Panc1 (cell line): ENCODE results near the gene SEPTIN11. TPM values are rescaled to one million over a fixed set of nuclear protein-coding genes. Genes with fewer than 3 reads are reported as not detected.

Experiments
- ATAC-seq: fragments of 200-7000 bp; cut with Tn5 transposase; 2 replicates; pipeline ENCODE4 v1.9.1; 2020; ENCODE audit warnings: mild to moderate bottlenecking, moderate library complexity
- BruUV-seq: library from RNA; stranded (reverse); fragments of 400-500 nt; replicated peaks from 2 replicates; lab custom pipeline; 2021; lab: Mats Ljungman, UMichigan
- CTCF ChIA-PET: fragments of 300-600 bp; sonication (Branson Sonifier 250); formaldehyde crosslinking; loops from one replicate; lab custom pipeline; 2022; ENCODE audit warnings: antibody characterized with exemption; lab: Charles Lee
- POLR2A ChIA-PET: fragments of 300-600 bp; sonication (Branson Sonifier 250); formaldehyde crosslinking; loops from one replicate; lab custom pipeline; 2022; ENCODE audit warnings: antibody characterized with exemption; lab: Charles Lee
- DNase-seq: peaks from one replicate; pipeline ENCODE4 v3.0.0-alpha.2; 2010; ENCODE audit warnings: low read depth, low spot score
- H3K27ac ChIP-seq: 2 replicates; pipeline ENCODE4 v1.5.1; 2011; ENCODE audit warnings: mild to moderate bottlenecking, low read length, inconsistent platforms
- H3K27me3 ChIP-seq: fragments of 200-500 bp; sonication (Bioruptor generic); 2 replicates; pipeline ENCODE4 v1.6.0; 2014; ENCODE audit warnings: low read length, inconsistent platforms; ENCODE audit not compliant: control insufficient read depth, insufficient read depth
- H3K36me3 ChIP-seq: fragments of 200-500 bp; sonication (Bioruptor generic); 2 replicates; pipeline ENCODE4 v1.5.1; 2014; ENCODE audit warnings: inconsistent platforms, mild to moderate bottlenecking, low read length, moderate library complexity; ENCODE audit not compliant: control insufficient read depth, insufficient read depth
- H3K4me1 ChIP-seq: 2 replicates; pipeline ENCODE4 v1.5.1; 2011; ENCODE audit warnings: inconsistent platforms, mild to moderate bottlenecking, low read length, moderate library complexity; ENCODE audit not compliant: control insufficient read depth, insufficient read depth
- H3K4me3 ChIP-seq, 2 experiments: 2 replicates each; pipeline ENCODE4 v1.5.1; 2011 to 2012; ENCODE audit warnings: low read depth in 2 of 2, low read length in 2 of 2, mild to moderate bottlenecking in 2 of 2, inconsistent platforms in 1 of 2, moderate library complexity in 1 of 2
- H3K9me3 ChIP-seq: fragments of 200-500 bp; sonication (Bioruptor generic); 2 replicates; pipeline ENCODE4 v1.5.1; 2014; ENCODE audit warnings: low read depth, mild to moderate bottlenecking, inconsistent platforms, low read length, moderate library complexity; ENCODE audit not compliant: control insufficient read depth, insufficient read depth
- CTCF ChIP-seq: fragments of 450-650 bp; IDR thresholded peaks from 2 replicates; pipeline ENCODE4 v1.5.1; 2017; ENCODE audit warnings: mild to moderate bottlenecking
- POLR2AphosphoS5 ChIP-seq: IDR thresholded peaks from 2 replicates; pipeline ENCODE4 v1.6.1; 2012; ENCODE audit warnings: mild to moderate bottlenecking, low read depth, low read length, moderate library complexity
- SIN3A ChIP-seq: IDR thresholded peaks from 2 replicates; pipeline ENCODE4 v1.6.1; 2012; ENCODE audit warnings: low read depth, mild to moderate bottlenecking, low read length, moderate library complexity, borderline replicate concordance; ENCODE audit not compliant: insufficient read depth
- TCF7L2 ChIP-seq: IDR thresholded peaks from 2 replicates; pipeline ENCODE4 v1.6.1; 2011; ENCODE audit warnings: mild to moderate bottlenecking, low read depth, low read length, inconsistent platforms
- in situ Hi-C: cut with HindIII; loops from 2 replicates; pipeline ENCODE4 v1.10.0; 2016; ENCODE audit warnings: low sequenced_read_pairs, low pct_unique_long_range_greater_than_20kb
- intact Hi-C: fragments of 100-400 bp; cut with micrococcal nuclease; formaldehyde crosslinking; loops from one replicate; pipeline ENCODE4 v1.10.0; 2022; ENCODE audit not compliant: unreplicated experiment
- total RNA-seq: library from RNA; stranded (reverse); gene quantifications from one replicate; pipeline ENCODE4 v1.2.1, GENCODE V29; 2021; ENCODE audit not compliant: unreplicated experiment
- TF ChIP-seq, protein P1 (sequence below), 2 experiments: IDR thresholded peaks; 2 replicates each; pipeline ENCODE4 v1.6.1; 2011 to 2012; ENCODE audit warnings: low read depth in 2 of 2, control low read depth in 1 of 2, low read length in 1 of 2, mild to moderate bottlenecking in 1 of 2, moderate library complexity in 1 of 2; ENCODE audit not compliant: insufficient read depth in 1 of 2

SEPTIN11 gene
- total RNA-seq, 1 experiment from 2014 or later, result 103 TPM

GRCh38 chr4:76957004-76957738 is 7.6 kb downstream of the SEPTIN11 start:
- DNase-seq, result no peak
- in situ Hi-C loops (no loop called here), intact Hi-C loops (no loop called here)
- H3K4me1 ChIP-seq, result peaks cover 3% of the 10 kb centered on the region; the same call in 1 of the 2 replicates
- H3K27me3 ChIP-seq, result no peaks in the 10 kb centered on the region
- no peaks in the 10 kb centered on the region for H3K9me3 ChIP-seq
- H3K27ac ChIP-seq, result no peak overlapping the region
- POLR2A ChIA-PET, result interaction anchor here (0.6 kb wide), 1 partner anchor 260 kb away, joined by 9 read pairs; no protein-coding TSS in a partner anchor
- ATAC-seq, result no peak
- no peak overlapping the region for H3K4me3 ChIP-seq
- TF ChIP-seq CTCF (no peak), TCF7L2 (no peak), SIN3A (no peak), POLR2AphosphoS5 (no peak)
- TF ChIP-seq, protein P1, sequence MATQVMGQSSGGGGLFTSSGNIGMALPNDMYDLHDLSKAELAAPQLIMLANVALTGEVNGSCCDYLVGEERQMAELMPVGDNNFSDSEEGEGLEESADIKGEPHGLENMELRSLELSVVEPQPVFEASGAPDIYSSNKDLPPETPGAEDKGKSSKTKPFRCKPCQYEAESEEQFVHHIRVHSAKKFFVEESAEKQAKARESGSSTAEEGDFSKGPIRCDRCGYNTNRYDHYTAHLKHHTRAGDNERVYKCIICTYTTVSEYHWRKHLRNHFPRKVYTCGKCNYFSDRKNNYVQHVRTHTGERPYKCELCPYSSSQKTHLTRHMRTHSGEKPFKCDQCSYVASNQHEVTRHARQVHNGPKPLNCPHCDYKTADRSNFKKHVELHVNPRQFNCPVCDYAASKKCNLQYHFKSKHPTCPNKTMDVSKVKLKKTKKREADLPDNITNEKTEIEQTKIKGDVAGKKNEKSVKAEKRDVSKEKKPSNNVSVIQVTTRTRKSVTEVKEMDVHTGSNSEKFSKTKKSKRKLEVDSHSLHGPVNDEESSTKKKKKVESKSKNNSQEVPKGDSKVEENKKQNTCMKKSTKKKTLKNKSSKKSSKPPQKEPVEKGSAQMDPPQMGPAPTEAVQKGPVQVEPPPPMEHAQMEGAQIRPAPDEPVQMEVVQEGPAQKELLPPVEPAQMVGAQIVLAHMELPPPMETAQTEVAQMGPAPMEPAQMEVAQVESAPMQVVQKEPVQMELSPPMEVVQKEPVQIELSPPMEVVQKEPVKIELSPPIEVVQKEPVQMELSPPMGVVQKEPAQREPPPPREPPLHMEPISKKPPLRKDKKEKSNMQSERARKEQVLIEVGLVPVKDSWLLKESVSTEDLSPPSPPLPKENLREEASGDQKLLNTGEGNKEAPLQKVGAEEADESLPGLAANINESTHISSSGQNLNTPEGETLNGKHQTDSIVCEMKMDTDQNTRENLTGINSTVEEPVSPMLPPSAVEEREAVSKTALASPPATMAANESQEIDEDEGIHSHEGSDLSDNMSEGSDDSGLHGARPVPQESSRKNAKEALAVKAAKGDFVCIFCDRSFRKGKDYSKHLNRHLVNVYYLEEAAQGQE (IDR thresholded peaks at IDR 0.05; ENCODE audit: insufficient read depth in 1 of 2, low read depth in 2 of 2, low read length in 1 of 2), result no peak
- no TSS peak for BruUV-seq
- CTCF ChIA-PET, result no interaction called here
- H3K36me3 ChIP-seq, result no peaks in the 10 kb centered on the region; the same call in 1 of the 2 replicates

GRCh38 chr4:76958891-76959290 is 9.3 kb downstream of the SEPTIN11 start:
- ATAC-seq (no peak), DNase-seq (no peak)
- no peaks in the 10 kb centered on the region for H3K9me3 ChIP-seq
- H3K27me3 ChIP-seq, result no peaks in the 10 kb centered on the region
- TF ChIP-seq TCF7L2 (no peak), POLR2AphosphoS5 (no peak), CTCF (no peak), SIN3A (no peak)
- TF ChIP-seq, protein P1 (IDR thresholded peaks at IDR 0.05; ENCODE audit: insufficient read depth in 1 of 2, low read depth in 2 of 2, low read length in 1 of 2), result no peak
- H3K4me3 ChIP-seq, result no peak overlapping the region
- no peaks in the 10 kb centered on the region; the same call in 1 of the 2 replicates for H3K36me3 ChIP-seq
- no TSS peak for BruUV-seq
- in situ Hi-C loops, result no loop called here
- CTCF ChIA-PET, result no interaction called here
- intact Hi-C loops, result no loop called here
- no peaks in the 10 kb centered on the region for H3K4me1 ChIP-seq
- POLR2A ChIA-PET, result interaction anchor here (0.6 kb wide), 1 partner anchor 605 kb away, joined by 23 read pairs; no protein-coding TSS in a partner anchor
- H3K27ac ChIP-seq, result no peak overlapping the region
